NCI-H1436 (cell line): ENCODE results near the gene BUB1.
"Not testable (repeated sequence)": the region's sequence is repeated elsewhere in the genome, so short reads cannot be mapped to it uniquely, and the experiment has no call there.

Experiments used
- DNase-seq: peaks from one replicate; lab custom pipeline; 2025; lab: John Stamatoyannopoulos, UW

The BUB1 gene

DNA sequence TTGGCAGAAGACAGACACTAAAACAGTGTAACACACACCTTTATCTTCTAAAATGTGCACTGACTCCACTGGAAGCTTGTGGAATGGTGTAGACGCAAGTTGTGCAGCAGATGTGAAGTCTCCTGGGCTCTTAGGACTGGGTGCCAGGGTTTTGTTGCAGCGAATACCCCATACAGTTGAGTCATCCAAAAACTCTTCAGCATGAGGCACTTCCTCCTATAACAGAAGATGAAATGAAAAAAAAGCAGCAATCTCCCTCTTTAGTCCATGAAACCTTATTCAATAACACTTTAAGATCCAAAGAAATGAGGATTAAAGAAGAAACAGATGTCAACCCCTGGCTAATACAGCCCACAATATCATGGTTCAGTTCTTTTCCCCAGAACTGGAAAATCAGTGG, 22.2 kb downstream of the BUB1 start:
- no peak for DNase-seq

DNA sequence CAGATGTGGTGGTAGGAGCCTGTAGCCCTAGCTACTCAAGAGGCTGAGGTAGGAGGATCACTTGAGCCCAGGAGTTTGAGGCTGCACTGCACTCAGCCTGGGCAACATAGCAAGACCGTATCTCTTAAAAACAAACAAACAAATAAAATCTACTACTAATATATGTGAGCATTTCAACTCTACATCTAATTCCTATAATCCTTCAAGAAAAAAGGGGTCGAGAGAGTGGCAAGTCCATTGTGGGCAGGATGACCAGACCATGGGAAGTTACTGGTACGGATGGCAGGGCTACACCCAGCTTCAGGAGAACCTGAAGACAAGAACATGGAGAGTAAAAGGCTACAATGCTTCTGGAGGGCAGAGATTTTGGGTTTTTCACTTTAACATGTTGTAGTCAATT, 24.0 kb downstream of the BUB1 start:
- DNase-seq, result no peak

DNA sequence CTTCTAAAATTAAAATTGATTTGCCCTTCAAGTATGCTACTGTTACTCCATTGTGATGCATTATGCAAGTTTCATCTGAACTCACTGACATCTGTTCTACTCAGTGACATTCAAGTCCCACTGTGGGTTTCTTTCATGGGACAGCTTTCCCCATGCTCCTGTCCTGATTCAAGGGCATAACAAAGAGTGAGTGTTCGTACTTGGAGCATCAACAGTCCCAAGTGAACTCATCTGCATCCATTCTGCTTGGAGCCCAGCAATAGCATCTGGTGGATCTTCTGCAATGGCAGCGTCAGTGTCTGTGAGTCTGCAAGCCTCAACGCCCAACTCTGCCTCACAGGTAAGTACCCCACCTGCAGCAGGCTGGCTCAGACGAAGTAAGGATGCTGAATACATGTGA, 27.5 kb downstream of the BUB1 start:
- DNase-seq, result no peak

DNA sequence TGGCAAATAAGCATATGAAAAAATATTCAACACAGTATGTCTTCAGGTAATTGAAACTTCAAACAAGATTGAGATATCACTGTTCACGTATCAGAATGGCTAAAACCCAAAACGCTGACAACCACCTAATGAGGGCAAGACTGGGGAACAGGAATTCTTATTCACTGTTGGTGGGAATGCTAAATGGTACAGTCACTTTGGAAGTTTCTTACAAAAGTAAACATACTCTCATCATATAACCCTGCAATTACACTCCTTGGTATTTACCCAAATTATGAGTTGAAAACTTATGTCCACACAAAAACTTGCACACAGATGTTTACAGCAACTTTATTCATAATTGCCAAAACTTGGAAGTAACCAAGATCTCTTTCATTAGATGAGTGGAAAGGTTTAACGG, 30.1 kb downstream of the BUB1 start:
- no peak for DNase-seq

DNA sequence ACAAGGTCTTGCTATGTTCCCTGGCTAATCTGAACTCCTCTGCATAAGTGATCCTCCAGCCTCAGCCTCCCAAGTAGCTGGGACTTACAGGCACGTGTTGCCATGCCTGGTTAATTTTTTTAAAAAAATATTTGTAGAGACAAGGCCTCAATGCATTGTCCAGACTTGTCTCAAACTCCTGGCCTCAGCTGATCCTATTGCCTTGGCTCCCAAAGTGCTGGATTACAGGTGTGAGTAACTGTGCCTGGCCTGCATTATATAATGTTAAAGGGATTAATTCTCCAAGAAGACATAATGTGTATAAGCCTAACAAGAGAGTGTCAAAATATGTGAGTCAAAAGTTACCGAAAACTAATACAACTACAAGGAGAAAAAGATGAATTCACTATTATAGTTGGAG, 32.2 kb downstream of the BUB1 start:
- DNase-seq, result no peak

DNA sequence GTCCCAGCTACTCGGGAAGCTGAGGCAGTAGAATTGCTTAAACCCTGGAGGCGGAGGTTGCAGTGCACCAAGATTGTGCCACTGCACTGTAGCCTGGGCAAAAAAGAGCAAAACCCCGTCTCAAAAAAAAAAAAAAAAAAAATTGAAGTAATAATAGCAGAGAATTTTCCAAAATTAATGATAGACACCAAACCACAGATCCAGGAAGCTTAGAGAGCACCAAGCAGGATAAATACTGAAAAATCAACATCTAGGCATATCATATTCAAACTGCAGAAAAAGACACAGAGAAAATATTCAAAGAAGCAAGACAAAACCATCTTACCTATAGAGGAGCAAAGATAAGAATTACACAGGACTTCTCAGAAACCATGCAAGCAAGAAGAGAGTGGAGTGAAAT, 33.5 kb downstream of the BUB1 start:
- DNase-seq, result no peak

DNA sequence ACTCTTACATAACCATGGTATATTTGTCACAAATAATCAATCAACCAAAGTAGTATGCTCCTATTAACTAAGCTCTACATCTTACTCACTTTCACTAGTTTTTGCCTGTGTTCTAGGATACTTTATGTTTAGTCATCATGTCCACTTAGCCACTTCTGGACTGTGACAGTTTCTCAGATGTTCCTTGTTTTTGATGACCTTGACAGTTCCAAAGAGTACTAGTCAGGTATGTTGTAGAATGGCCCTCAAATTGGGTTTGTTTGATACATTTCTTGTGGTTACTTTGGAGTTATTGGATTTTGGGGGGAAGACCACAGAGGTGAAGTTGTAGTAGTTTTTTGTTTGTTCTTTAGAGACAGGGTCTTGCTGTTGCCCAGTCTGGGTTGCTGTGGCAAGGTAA, 35.5 kb downstream of the BUB1 start:
- no peak for DNase-seq

DNA sequence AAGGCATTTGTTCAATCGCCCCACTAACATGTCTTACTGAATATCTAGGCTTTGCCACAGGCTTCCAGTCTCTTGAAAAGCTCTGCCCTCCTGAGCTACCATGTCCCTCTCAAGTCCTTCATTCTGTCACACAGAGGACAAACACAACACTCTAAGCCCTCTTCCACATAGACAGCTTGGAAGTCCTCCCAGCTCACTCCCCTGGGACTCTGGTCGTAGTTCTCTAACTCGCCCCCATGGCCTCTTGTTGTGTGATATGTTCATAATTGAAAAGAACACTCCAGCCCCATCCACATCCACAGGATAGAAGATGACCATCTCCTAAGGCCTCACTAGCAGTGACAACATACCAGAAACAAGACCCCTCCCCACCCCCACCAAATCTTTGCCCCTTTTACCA, 37.9 kb downstream of the BUB1 start:
- no peak for DNase-seq

DNA sequence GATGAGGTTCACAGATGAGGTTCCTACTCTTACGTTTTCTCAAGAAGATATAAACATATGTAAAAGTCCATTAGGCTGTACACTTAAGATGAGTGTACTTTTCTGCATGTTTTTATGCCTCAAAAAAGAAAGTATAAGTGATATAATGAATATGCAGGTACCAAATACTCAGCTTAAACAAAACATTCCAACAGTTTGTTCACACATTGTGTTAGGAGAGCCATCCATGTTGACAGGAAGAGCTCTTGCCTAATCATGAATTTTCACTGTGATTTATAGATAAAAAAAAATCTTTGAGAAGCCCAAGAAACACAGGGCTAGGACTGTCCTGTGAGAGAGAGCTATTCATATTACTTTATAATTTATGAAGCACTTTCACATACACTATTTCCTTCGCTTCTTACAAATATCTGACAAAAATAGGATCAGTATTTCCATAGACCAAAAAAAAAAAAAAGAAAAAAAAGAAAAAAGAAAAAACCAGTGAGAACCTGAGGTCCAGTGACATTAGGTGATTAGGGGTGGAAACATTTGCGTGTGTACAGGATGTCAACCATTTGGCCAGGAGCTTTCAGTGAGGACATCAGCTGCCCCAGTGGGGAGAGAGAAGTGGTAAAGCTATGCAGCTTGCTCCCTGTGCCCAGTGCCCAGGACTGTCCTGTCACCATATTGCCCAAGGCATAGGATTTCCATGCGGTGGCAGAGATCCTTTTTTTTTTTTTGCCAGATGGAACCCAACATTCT, 38.7 kb downstream of the BUB1 start:
- DNase-seq, result no peak

DNA sequence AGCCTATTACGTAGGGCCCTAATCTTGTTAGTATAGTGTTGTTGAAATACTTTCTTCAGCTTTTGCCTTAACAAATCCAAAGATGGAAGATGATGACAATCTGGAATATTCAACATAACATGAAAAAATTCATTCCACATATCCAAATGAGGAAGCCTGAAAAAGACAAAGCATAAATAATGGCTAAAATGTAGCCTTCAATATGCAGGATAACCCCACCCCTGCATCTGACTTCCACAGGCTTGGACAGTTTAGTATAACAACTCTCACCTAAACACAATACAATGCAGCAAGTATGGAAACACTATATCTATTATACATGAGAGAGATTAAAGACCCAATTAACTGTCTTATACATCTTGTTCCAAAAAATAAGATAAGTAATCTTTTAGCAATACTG, 39.9 kb downstream of the BUB1 start:
- DNase-seq, result no peak

DNA sequence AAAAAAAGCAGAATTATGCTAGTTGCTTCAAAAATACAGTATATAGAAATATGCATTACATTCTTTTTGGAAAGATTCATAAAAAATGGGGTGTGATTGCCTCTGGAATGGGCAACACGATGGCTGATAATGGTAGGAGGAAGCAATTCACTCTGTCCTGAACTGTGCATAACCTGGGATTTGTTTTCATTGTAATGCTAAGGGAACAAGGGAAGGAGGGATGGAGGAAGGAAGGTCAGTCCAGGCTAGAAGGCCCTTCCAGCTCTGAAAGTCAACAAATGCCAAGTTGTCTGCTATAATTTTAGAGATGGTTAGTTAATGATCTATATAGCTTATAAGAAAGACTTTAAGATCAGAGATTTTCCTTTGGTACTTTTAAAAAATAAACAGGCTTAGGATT, 40.8 kb downstream of the BUB1 start:
- no peak for DNase-seq

DNA sequence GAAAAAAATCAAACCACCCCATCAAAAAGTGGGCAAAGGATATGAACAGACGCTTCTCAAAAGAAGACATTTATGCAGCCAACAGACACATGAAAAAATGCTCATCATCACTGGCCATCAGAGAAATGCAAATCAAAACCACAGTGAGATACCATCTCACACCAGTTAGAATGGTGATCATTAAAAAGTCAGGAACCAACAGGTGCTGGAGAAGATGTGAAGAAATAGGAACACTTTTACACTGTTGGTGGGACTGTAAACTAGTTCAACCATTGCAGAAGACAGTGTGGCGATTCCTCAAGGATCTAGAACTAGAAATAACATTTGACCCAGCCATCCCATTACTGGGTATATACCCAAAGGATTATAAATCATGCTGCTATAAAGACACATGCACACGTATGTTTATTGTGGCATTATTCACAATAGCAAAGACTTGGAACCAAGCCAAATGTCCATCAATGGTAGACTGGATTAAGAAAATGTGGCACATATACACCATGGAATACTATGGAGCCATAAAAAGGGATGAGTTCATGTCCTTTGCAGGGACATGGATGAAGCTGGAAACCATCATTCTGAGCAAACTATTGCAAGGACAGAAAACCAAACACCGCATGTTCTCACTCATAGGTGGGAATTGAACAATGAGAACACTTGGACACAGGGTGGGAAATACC, 41.8 kb downstream of the BUB1 start:
- not testable (repeated sequence) for DNase-seq

DNA sequence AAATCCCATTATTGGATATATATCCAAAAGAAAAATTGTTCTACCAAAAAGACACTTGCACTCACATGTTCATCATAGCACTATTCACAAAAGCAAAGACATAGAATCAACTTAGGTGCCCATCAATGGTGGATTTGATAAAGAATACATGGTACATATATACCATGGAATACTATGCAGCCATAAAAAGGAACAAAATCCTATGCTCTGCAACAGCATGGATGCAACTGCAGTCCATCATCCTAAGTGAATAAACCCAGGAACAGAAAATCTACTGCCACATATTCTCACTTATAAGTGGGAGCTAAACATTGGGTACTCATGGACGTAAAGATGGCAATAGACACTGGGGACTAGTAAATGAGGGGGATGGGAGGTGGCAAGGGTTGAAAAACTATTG, 50.5 kb downstream of the BUB1 start:
- DNase-seq, result not testable (repeated sequence)

DNA sequence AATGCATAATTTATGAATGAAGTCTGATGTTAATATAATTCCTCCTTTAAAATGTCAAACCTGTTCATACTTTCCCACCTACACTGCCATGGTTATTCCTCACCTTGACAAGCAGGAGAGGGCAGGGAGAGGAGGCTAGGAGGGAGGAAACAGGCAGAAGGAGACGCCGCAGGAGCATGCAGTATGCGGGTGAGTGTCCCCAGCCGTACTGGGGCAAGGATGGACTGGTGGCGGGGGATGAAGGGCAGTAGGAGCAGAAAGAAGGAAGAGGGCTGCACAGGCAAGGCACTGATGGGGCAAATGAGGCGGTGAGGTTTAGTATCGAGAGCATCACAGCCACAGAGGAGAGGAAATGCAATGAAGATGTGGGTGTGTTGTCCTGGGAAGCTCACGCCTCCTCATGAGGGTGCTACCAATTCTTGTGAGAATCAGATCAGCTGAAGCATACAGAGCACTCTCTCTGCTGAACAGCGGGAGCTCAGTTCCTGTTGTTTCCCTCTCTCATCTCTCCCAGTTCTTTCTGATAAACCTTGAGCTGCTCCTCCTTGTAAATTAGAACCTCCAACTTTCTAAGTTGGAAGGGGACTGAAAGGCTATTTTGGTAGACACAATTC, 58.4 kb downstream of the BUB1 start:
- not testable (repeated sequence) for DNase-seq

DNA sequence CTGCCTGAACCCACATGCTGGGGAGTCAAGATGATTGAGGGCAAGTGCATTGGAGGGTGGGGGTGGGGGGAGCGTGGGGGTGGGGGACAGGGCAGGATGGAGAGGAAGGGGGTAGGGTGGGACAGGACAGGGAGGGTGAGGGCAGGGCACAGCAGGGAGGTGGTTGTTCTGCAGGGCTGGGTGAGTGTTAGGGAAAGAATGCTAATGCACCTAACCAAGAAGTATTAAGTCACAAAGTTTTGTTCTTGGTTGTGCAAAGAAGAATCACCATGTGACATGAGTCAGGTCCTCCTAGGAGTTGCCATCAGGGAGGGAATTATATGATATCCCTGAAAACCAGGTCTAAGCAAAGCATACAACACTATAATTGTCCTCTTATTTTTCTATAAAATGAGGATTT, 63.9 kb downstream of the BUB1 start:
- not testable (repeated sequence) for DNase-seq

DNA sequence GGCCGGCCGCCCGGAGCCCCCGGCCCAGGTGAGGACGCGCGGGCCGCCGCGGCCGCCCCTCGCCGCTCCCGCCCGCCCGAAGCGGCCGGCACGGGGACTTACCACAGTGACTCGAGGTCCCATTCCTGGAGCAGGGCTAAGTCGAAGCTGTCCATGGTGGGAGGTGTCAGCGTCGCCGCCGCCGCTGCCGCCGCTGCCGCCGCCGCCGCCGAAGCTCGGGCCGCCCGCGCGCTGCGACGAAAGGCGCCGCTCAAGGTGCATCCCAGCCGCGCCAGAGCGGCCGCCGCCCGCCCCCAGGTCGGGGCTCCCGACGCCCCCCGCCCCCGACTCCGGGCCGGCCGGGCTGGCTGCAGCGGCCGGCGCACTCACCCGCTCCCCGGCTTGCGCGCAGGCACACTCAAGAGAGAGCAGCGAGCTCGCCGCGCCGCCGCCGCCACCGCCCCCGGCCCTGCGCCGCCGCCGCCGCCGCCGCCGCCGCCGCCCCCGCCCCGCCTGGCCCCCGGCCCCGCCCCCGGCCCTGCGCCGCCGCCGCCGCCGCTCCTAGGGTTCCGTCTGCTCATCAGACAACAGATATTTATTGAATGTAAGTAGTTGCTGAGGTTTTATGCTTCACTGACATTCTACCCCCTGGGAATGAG, 67.1 kb downstream of the BUB1 start:
- DNase-seq, result not testable (repeated sequence)

DNA sequence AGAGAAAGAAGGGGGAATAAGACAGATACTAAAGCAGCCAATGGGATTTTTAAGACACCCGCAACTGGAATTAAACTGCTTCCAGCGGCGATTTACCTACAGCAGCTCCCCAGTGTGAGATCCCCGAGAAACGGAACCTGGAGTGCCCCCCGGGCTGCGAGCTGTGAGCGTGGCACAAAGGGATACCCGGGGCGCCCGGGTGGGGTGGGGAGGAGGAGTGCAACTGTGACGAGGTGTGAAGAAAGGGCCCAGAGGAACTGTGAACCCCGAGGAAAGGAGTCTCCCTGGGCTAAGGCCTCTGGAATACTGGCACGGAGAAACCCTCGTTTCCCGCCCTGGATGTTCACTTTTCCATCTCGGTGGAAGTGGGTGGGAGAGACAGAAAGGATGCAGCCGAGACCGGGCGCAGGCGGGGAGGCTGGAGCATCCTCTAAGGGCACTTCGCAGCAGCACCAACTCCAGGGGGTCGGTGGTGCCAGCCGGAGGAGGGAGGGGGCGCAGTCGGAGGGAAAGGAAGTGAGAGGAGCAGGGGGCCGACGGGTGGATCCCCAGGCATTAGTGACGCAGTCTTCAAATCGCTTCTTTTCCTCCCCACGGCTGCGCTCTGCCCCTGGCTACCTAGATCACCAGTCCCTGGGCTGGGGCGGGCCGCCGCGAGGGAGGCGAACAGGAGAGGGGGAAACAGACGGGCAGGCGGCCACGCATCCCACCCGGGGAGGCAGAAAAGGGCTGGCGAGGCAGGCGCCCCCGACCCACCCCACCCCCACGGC, 67.8 kb downstream of the BUB1 start:
- not testable (repeated sequence) for DNase-seq

DNA sequence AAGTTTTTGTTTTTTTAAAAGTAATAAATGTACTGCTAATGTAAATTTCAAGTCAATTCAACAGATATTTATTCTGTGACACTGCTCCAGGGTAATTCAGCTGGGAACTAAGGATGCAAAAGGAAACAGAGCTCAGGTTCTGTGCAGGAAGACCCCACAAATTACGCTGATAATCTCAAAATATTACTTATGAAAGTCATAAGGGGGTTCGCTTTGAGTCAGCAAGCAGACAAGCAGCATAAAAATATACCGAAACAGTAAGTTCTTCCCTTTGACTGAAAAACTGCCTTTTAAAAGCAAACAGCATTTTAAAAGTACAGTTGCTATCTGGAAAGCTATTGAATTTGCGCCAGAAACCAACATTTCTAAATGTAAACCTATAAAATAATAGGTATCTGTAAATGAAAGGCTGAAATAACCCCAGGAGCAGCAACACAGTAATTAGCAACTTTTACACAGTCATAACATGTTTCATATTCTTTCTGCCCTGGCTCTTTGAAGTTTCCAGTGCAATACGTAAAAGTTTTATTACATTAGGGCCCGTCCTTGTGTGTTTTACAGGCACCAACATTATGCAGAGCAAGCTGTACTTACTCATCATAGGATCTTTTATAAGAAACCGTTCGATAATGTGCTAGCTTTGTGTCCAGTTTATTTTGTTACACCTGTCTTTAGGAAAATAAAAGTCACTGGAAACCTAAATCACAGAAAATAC, 68.9 kb downstream of the BUB1 start:
- DNase-seq, result not testable (repeated sequence)

DNA sequence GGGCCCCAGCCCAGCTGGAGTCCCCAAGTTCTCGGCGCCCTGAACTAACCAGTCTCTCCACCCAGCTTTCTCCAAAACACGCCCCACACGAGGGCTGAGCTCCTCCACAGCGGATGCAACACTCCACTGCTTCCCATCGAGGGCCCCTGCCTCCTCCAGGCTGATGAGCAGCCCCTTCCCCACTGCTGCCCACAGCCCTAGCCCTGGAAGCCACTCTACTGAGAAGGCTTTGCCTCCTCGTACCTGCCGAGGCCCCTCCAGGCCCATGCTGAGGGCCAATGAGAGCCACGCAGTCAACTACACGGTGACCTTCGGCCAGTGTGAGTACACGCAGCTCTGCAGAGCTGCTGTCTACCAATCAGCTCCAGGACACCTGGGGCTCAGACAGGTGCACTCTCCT, 72.8 kb downstream of the BUB1 start:
- not testable (repeated sequence) for DNase-seq

DNA sequence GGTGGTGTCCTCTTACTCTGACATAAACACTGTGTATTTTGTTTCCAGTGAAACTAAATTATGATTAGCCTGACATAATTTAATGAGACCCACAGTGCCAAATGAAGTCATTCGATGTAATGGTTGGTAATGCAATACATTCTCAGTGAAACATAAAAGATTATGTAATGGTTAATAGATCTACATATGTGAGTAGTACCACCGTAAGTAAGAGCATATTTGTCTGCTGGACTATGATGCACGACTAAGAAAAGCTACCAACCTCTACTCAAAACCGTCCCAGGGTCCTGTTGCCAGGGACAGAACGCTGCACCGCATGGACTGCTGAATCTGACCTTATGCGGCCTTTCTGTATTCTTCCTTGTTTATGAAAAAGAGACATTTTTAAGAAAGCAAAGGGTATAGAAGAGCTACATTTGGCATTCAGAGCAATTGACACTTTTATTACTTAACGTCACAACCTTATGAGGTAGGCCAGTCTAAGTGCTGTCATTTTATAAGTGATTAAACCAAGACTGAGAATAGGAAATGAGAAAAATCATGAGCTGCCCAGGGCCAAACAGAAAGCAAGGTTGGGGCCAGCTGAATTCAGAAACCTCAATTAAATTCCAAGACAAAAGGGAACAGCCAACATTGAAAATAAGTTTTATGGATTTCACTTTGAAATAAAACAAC, 73.8 kb downstream of the BUB1 start:
- DNase-seq, result not testable (repeated sequence)

DNA sequence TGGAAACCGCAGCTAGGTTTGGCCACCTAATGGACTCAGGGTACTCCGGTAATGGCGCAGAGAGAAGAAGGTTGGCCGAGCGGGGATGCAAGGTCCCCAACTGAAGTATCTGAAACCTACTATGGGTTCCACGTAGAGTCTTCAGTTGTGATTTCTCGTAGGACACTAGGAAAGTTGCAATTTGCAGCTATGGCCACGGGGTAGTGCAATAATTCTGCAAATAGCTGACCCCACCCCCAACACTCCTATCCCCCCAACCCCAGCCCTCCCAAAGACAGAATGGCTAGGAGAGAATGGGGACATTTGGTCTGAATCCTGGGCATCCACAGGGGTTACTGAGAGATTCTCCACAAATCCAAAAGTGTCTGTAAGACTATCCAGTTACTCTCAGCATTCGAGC, 75.7 kb downstream of the BUB1 start:
- DNase-seq, result not testable (repeated sequence)
